Mucosa of rectum (tissue), 2 donors: ENCODE results near the gene FOXN3.

Experiments used
- H3K27ac ChIP-seq, 2 donors: one replicate each; pipeline ENCODE4 v1.7.0; 2013; ENCODE audit warnings: inconsistent platforms in 2 of 2, low read depth in 2 of 2, low read length in 2 of 2
- H3K27me3 ChIP-seq, 2 donors: one replicate each; pipeline ENCODE4 v1.7.0; 2013; ENCODE audit warnings: low read length in 2 of 2; ENCODE audit not compliant: control insufficient read depth in 2 of 2, insufficient read depth in 2 of 2
- H3K36me3 ChIP-seq, 2 donors: one replicate each; pipeline ENCODE4 v1.7.0; 2013; ENCODE audit warnings: low read length in 2 of 2; ENCODE audit not compliant: control insufficient read depth in 2 of 2, insufficient read depth in 2 of 2
- H3K4me1 ChIP-seq, 2 donors: one replicate each; pipeline ENCODE4 v1.7.0; 2013; ENCODE audit warnings: low read length in 2 of 2, mild to moderate bottlenecking in 1 of 2; ENCODE audit not compliant: control insufficient read depth in 2 of 2, insufficient read depth in 2 of 2
- H3K4me3 ChIP-seq, 2 donors: one replicate each; pipeline ENCODE4 v1.7.0; 2013; ENCODE audit warnings: low read length in 2 of 2
- H3K9ac ChIP-seq, 2 donors: one replicate each; pipeline ENCODE4 v1.7.0; 2013; ENCODE audit warnings: low read length in 2 of 2, low read depth in 1 of 2, mild to moderate bottlenecking in 1 of 2
- H3K9me3 ChIP-seq, 2 donors: one replicate each; pipeline ENCODE4 v1.7.0; 2013; ENCODE audit warnings: low read length in 2 of 2; ENCODE audit not compliant: control insufficient read depth in 2 of 2
- donor health status: healthy.
- donor health status: Normal muscosa, but diverticular disease.

Gene FOXN3

GRCh38 chr14:89325299-89325883 lies 91.6 kb downstream of the FOXN3 start:
- H3K9me3 ChIP-seq = no peaks in the 10 kb centered on the region

GRCh38 chr14:89324501-89325298 lies 92.3 kb downstream of the FOXN3 start:
- H3K9ac ChIP-seq = no peak overlapping the region
- H3K9me3 ChIP-seq = no peaks in the 10 kb centered on the region
- no peak overlapping the region for H3K4me3 ChIP-seq
- H3K27me3 ChIP-seq = no peaks in the 10 kb centered on the region
- H3K4me1 ChIP-seq = no peaks in the 10 kb centered on the region
- H3K36me3 ChIP-seq = peaks cover 9 to 10% of the 10 kb centered on the region in 2 donors
- no peak overlapping the region for H3K27ac ChIP-seq

More at GRCh38 chr14:89325299-89325883, 91.6 kb downstream of the FOXN3 start:
- Histone ChIP-seq H3K4me1 (no peaks in the 10 kb centered on the region), H3K27ac (no peak overlapping the region), H3K9ac (no peak overlapping the region), H3K4me3 (no peak overlapping the region), H3K36me3 (peaks cover 9 to 10% of the 10 kb centered on the region in 2 donors), H3K27me3 (no peaks in the 10 kb centered on the region)

GRCh38 chr14:89320381-89321000 lies 96.5 kb downstream of the FOXN3 start:
- Histone ChIP-seq H3K4me1 (no peaks in the 10 kb centered on the region), H3K36me3 (peaks cover 6 to 15% of the 10 kb centered on the region in 2 donors), H3K9me3 (no peaks in the 10 kb centered on the region), H3K27me3 (no peaks in the 10 kb centered on the region), H3K4me3 (no peak overlapping the region), H3K9ac (no peak overlapping the region), H3K27ac (no peak overlapping the region)

- Histone ChIP-seq H3K9me3 (no peaks in the 10 kb centered on the region), H3K27ac (no peak overlapping the region), H3K9ac (no peak overlapping the region), H3K27me3 (no peaks in the 10 kb centered on the region), H3K4me1 (no peaks in the 10 kb centered on the region), H3K36me3 (peaks cover 4 to 13% of the 10 kb centered on the region in 2 donors), H3K4me3 (no peak overlapping the region)
These were observed 97.3 kb downstream of the FOXN3 start for GRCh38 chr14:89319687-89320086.

GRCh38 chr14:89317051-89317691 lies 99.9 kb downstream of the FOXN3 start:
- no peaks in the 10 kb centered on the region for H3K9me3 ChIP-seq
- peaks cover 2 to 7% of the 10 kb centered on the region in 2 donors for H3K4me1 ChIP-seq
- H3K4me3 ChIP-seq = no peak overlapping the region
- H3K27me3 ChIP-seq = no peaks in the 10 kb centered on the region
- peaks cover 2 to 9% of the 10 kb centered on the region in 2 donors for H3K36me3 ChIP-seq
- no peak overlapping the region for H3K27ac ChIP-seq
- no peak overlapping the region for H3K9ac ChIP-seq

- Histone ChIP-seq H3K27ac (no peak overlapping the region), H3K27me3 (no peaks in the 10 kb centered on the region), H3K4me3 (no peak overlapping the region), H3K4me1 (peaks cover 2 to 7% of the 10 kb centered on the region in 2 donors), H3K9me3 (no peaks in the 10 kb centered on the region), H3K9ac (no peak overlapping the region), H3K36me3 (peaks cover 2 to 9% of the 10 kb centered on the region in 2 donors)
These were observed 101.3 kb downstream of the FOXN3 start for GRCh38 chr14:89315493-89316470.

GRCh38 chr14:89314274-89314673 lies 102.8 kb downstream of the FOXN3 start:
- Histone ChIP-seq H3K27me3 (no peaks in the 10 kb centered on the region), H3K27ac (no peak overlapping the region), H3K36me3 (peaks cover 2 to 9% of the 10 kb centered on the region in 2 donors), H3K9me3 (no peaks in the 10 kb centered on the region), H3K9ac (no peak overlapping the region), H3K4me1 (peaks cover 2 to 7% of the 10 kb centered on the region in 2 donors), H3K4me3 (no peak overlapping the region)

GRCh38 chr14:89312932-89313331 lies 104.1 kb downstream of the FOXN3 start:
- H3K4me1 ChIP-seq = peaks cover 2 to 7% of the 10 kb centered on the region in 2 donors
- H3K9me3 ChIP-seq = no peaks in the 10 kb centered on the region
- H3K27ac ChIP-seq = no peak overlapping the region
- H3K36me3 ChIP-seq = peaks cover 3 to 5% of the 10 kb centered on the region in 2 donors
- H3K9ac ChIP-seq = no peak overlapping the region
- no peak overlapping the region for H3K4me3 ChIP-seq
- no peaks in the 10 kb centered on the region for H3K27me3 ChIP-seq

GRCh38 chr14:89310211-89310610 lies 106.8 kb downstream of the FOXN3 start:
- Histone ChIP-seq H3K27me3 (no peaks in the 10 kb centered on the region), H3K9me3 (no peaks in the 10 kb centered on the region), H3K4me3 (no peak overlapping the region), H3K4me1 (peaks cover 7 to 9% of the 10 kb centered on the region in 2 donors), H3K27ac (no peak overlapping the region), H3K9ac (no peak overlapping the region), H3K36me3 (peaks cover 0 to 3% of the 10 kb centered on the region in 2 donors)
